ENCODE data around the gene AHNAK.
A peak's percentile ranks its signal among the peaks of the same experiment; 100 is the strongest.

The AHNAK gene, protein sequence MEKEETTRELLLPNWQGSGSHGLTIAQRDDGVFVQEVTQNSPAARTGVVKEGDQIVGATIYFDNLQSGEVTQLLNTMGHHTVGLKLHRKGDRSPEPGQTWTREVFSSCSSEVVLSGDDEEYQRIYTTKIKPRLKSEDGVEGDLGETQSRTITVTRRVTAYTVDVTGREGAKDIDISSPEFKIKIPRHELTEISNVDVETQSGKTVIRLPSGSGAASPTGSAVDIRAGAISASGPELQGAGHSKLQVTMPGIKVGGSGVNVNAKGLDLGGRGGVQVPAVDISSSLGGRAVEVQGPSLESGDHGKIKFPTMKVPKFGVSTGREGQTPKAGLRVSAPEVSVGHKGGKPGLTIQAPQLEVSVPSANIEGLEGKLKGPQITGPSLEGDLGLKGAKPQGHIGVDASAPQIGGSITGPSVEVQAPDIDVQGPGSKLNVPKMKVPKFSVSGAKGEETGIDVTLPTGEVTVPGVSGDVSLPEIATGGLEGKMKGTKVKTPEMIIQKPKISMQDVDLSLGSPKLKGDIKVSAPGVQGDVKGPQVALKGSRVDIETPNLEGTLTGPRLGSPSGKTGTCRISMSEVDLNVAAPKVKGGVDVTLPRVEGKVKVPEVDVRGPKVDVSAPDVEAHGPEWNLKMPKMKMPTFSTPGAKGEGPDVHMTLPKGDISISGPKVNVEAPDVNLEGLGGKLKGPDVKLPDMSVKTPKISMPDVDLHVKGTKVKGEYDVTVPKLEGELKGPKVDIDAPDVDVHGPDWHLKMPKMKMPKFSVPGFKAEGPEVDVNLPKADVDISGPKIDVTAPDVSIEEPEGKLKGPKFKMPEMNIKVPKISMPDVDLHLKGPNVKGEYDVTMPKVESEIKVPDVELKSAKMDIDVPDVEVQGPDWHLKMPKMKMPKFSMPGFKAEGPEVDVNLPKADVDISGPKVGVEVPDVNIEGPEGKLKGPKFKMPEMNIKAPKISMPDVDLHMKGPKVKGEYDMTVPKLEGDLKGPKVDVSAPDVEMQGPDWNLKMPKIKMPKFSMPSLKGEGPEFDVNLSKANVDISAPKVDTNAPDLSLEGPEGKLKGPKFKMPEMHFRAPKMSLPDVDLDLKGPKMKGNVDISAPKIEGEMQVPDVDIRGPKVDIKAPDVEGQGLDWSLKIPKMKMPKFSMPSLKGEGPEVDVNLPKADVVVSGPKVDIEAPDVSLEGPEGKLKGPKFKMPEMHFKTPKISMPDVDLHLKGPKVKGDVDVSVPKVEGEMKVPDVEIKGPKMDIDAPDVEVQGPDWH (N-terminal part only)

DNA sequence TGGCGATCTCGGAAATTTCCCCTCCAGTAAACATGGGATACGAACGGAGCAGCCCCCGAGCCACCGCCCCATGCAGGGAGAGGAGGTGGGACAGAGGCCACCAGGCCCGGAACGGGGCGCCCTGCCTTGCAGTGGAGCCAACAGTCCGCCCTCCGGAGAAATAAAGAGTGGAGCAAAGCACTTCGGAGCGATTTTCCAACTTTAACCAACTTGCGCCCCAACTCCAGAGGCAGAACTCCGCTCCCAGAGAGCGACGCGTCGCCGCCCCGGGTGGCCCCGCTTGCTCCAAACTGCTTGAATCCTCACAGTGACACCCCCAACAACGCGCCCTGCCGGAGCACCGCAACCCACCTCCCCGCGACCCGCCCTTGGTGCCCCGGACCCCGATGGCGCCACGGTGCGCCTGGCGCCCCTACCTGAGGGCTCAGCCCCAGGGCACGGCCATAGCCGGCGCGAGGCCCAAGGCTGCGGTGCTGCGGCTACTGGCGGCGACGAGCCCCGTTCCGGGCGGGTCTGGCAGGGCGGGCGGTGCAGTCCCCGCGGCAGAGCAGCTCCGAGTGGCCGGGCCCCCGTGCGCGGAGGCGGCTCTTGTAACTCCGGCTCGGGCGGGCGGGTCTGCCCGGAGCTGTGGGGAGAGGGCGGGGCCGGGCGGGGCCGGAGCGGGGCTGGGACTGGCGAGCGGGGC lies at the start of gene AHNAK:
Gene AHNAK, minus strand, starts transcription at position 563 of the 685 bp plus-strand sequence. CDS start 10,708 bp downstream, outside the sequence.
- peak; percentile 90 for DNase-seq (ENCODE audit: low read depth)
- TF ChIP-seq, protein P1, sequence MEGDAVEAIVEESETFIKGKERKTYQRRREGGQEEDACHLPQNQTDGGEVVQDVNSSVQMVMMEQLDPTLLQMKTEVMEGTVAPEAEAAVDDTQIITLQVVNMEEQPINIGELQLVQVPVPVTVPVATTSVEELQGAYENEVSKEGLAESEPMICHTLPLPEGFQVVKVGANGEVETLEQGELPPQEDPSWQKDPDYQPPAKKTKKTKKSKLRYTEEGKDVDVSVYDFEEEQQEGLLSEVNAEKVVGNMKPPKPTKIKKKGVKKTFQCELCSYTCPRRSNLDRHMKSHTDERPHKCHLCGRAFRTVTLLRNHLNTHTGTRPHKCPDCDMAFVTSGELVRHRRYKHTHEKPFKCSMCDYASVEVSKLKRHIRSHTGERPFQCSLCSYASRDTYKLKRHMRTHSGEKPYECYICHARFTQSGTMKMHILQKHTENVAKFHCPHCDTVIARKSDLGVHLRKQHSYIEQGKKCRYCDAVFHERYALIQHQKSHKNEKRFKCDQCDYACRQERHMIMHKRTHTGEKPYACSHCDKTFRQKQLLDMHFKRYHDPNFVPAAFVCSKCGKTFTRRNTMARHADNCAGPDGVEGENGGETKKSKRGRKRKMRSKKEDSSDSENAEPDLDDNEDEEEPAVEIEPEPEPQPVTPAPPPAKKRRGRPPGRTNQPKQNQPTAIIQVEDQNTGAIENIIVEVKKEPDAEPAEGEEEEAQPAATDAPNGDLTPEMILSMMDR (IDR thresholded peaks at IDR 0.05; ENCODE audit: low read depth, low read length) = no peak
- TF ChIP-seq, protein P2, sequence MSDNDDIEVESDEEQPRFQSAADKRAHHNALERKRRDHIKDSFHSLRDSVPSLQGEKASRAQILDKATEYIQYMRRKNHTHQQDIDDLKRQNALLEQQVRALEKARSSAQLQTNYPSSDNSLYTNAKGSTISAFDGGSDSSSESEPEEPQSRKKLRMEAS (IDR thresholded peaks at IDR 0.05; ENCODE audit: low read depth, low read length) = no peak
- TF ChIP-seq POLR2A (IDR thresholded peaks at IDR 0.05; ENCODE audit: extremely low read depth, insufficient read length) (peak; percentile 65), MYC (IDR thresholded peaks at IDR 0.05; ENCODE audit: low read depth, low read length) (no peak)
- peak within 1 kb of the TSS; percentile 83 for H3K4me3 ChIP-seq (ENCODE audit: low read depth, low read length)

DNA sequence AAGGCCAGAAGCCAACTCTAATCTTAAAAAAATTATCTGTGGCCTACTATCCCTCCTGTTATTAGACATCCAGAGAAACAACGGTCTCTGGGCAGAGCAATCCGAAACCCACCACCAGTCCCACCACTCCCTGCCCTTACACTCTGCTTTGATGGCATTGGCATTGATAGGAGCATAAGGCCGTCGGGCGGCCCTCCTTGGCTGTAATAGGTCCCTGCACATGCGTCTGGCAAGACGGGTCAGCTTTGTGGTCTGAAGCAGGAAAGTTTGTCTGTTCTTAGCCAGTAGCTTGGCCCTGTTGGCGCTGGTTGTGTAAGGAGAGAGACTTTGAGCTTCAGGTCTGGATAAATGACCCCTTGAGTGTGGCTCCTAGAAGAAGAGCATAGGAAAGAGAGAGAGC lies 48.5 kb upstream of the AHNAK start:
- TF ChIP-seq, protein P2 (IDR thresholded peaks at IDR 0.05; ENCODE audit: low read depth, low read length) = no peak
- TF ChIP-seq, protein P1 (IDR thresholded peaks at IDR 0.05; ENCODE audit: low read depth, low read length) = no peak
- TF ChIP-seq POLR2A (IDR thresholded peaks at IDR 0.05; ENCODE audit: extremely low read depth, insufficient read length) = no peak
- TF ChIP-seq MYC (IDR thresholded peaks at IDR 0.05; ENCODE audit: low read depth, low read length) = no peak
- no peak overlapping the region for H3K4me3 ChIP-seq (ENCODE audit: low read depth, low read length)

DNA sequence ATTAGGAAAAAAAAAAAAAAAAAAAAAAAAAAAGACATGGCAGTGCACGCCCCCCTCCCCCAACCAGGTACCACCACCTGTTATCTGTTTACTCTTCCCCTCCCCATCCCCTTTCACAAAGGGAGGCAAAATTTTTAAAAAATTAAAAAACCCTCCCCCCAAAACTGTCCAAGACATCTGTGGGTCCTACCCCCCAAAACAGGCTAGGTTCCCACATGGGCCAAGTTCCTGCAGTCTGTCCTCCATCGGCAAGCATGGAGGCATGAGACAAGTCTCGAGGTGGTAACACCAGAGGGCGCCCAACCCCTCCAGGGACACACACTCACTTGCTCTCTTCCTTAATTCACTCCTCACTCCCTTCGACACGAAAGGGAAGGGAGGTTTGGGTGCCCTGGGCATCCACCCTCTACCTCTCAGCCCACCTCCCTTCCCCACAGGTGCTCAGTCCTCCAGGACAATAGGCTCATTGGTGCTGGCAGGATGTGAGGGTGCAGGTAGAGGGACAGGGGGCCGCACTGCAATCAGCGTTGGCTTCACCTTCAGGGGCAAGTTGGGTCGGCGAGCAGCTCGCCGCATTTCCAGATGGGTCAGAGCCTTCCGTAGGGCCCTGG lies 46.9 kb upstream of the AHNAK start:
- DNase-seq (ENCODE audit: low read depth) = peak; percentile 94
- TF ChIP-seq, protein P2 (IDR thresholded peaks at IDR 0.05; ENCODE audit: low read depth, low read length) = peak; percentile 94
- TF ChIP-seq POLR2A (IDR thresholded peaks at IDR 0.05; ENCODE audit: extremely low read depth, insufficient read length) = no peak
- peak; percentile 94 for TF ChIP-seq MYC (IDR thresholded peaks at IDR 0.05; ENCODE audit: low read depth, low read length)
- TF ChIP-seq, protein P1 (IDR thresholded peaks at IDR 0.05; ENCODE audit: low read depth, low read length) = peak; percentile 90
- H3K4me3 ChIP-seq (ENCODE audit: low read depth, low read length) = no peak overlapping the region

More for the DNA sequence above, 48.5 kb upstream of the AHNAK start:
- DNase-seq (ENCODE audit: low read depth) = no peak

DNA sequence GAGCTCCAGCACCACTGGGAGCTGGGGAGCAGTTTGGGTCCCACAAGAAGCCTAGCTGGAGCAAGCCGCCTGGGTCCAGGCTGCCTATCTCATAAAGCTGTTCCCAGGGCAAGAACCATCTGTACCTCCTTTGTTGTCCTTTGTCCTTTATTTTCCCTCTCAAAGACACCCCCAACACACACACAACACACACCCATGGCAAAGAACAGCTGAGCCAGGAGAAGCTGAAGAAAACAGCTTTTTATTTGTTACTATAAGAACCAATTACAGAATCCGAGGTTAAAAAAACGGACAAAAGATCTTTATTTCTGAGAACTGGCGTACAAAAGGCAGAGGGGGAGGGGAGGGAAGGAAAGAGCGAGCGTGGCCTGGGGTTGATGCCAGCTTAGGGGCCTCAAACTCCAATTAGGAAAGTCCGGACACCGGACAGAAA lies 46.4 kb upstream of the AHNAK start:
- no peak for DNase-seq (ENCODE audit: low read depth)
- TF ChIP-seq, protein P1 (IDR thresholded peaks at IDR 0.05; ENCODE audit: low read depth, low read length) = no peak
- TF ChIP-seq POLR2A (IDR thresholded peaks at IDR 0.05; ENCODE audit: extremely low read depth, insufficient read length) = no peak
- TF ChIP-seq, protein P2 (IDR thresholded peaks at IDR 0.05; ENCODE audit: low read depth, low read length) = no peak
- TF ChIP-seq MYC (IDR thresholded peaks at IDR 0.05; ENCODE audit: low read depth, low read length) = no peak
- peak overlapping the region; percentile 61 for H3K4me3 ChIP-seq (ENCODE audit: low read depth, low read length)
